ENCODE data around the gene MAS1. TPM values are rescaled to one million over a fixed set of nuclear protein-coding genes. Genes with fewer than 3 reads are reported as not detected.

The MAS1 gene
- total RNA-seq, result not detected in 2 replicates

GRCh38 chr6:159890792-159891191 lies at the start of gene MAS1:
MAS1 (plus strand) TSS chr6:159890988; CDS start chr6:159906956, 15,968 bp downstream.

Other genes with a start within 250 kb of the MAS1 start
- 189 and 4,222 TPM in 2 replicates for gene SOD2, start 197.7 kb upstream of the MAS1 start, total RNA-seq
- gene WTAP, start 163.5 kb upstream of the MAS1 start, total RNA-seq, result 102 and 219 TPM in 2 replicates
- 54.5 and 110 TPM in 2 replicates for gene ACAT2, start 128.9 kb upstream of the MAS1 start, total RNA-seq
- gene TCP1, start 101.4 kb upstream of the MAS1 start, total RNA-seq, result 131 and 327 TPM in 2 replicates
- gene MRPL18, start 100.5 kb upstream of the MAS1 start, total RNA-seq, result 42.2 and 85.6 TPM in 2 replicates
- gene PNLDC1, start 90.7 kb upstream of the MAS1 start, total RNA-seq, result not detected in 2 replicates
- 118 and 235 TPM in 2 replicates for gene IGF2R, start 78.1 kb downstream of the MAS1 start, total RNA-seq
- 0.14 and 0.44 TPM in 2 replicates for gene SLC22A1, start 230.8 kb downstream of the MAS1 start, total RNA-seq

Measured in placental pericyte (primary cell).